AG04450 (cell line): ENCODE results near the gene ZNF70. TPM values are rescaled to one million over a fixed set of nuclear protein-coding genes. Genes with fewer than 3 reads are reported as not detected.

Source experiments
- CTCF ChIA-PET: fragments of 300-600, 350-600 bp; formaldehyde crosslinking; extraction: SDS; loops from one replicate; lab custom pipeline; 2022; ENCODE audit warnings: antibody characterized with exemption, inconsistent platforms; lab: Charles Lee
- POLR2A ChIA-PET: fragments of 350-600 bp; formaldehyde crosslinking; extraction: SDS; loops from one replicate; lab custom pipeline; 2021; ENCODE audit warnings: antibody characterized with exemption, inconsistent platforms; lab: Yijun Ruan, JAX
- DNase-seq: peaks from one replicate; pipeline ENCODE4 v3.0.0-alpha.2; 2011; ENCODE audit warnings: low read depth, low spot score
- H3K27ac ChIP-seq: one replicate; pipeline ENCODE4 v1.5.1; 2012; ENCODE audit warnings: low read depth, low read length, control low read depth
- H3K27me3 ChIP-seq: one replicate; pipeline ENCODE4 v1.6.0; 2012; ENCODE audit warnings: low read length; ENCODE audit not compliant: control insufficient read depth, insufficient read depth
- H3K4me3 ChIP-seq: 2 replicates; pipeline ENCODE4 v1.5.1; 2011; ENCODE audit warnings: mild to moderate bottlenecking, low read depth, low read length, control low read depth
- H3K9me3 ChIP-seq: 2 replicates; pipeline ENCODE4 v1.5.1; 2012; ENCODE audit warnings: low read length; ENCODE audit not compliant: control insufficient read depth, insufficient read depth
- polyA plus RNA-seq: library from polyadenylated mRNA; depleted of rRNA; stranded (reverse); fragments of >200 nt; gene quantifications from 2 replicates; pipeline ENCODE4 v1.2.3, GENCODE V29; 2011
- TF ChIP-seq, protein P1 (sequence below): IDR thresholded peaks from 2 replicates; pipeline ENCODE4 v1.5.1; 2011; ENCODE audit warnings: low read depth, low read length, control low read depth, inconsistent platforms

ZNF70 gene
- polyA plus RNA-seq, 1 experiment: 1.6 TPM

GRCh38 chr22:23693979-23694680 is 56.8 kb downstream of the ZNF70 start:
- no peak overlapping the region for H3K4me3 ChIP-seq
- ChIA-PET CTCF (interaction anchor here (1.2 kb wide), 1 partner anchor 103 kb away, joined by 3 read pairs; no protein-coding TSS in a partner anchor), POLR2A (no interaction called here)
- DNase-seq: no peak
- H3K27ac ChIP-seq: no peak overlapping the region
- H3K9me3 ChIP-seq: no peaks in the 10 kb centered on the region; the same call in 1 of the 2 replicates
- no peaks in the 10 kb centered on the region for H3K27me3 ChIP-seq
- TF ChIP-seq, protein P1, sequence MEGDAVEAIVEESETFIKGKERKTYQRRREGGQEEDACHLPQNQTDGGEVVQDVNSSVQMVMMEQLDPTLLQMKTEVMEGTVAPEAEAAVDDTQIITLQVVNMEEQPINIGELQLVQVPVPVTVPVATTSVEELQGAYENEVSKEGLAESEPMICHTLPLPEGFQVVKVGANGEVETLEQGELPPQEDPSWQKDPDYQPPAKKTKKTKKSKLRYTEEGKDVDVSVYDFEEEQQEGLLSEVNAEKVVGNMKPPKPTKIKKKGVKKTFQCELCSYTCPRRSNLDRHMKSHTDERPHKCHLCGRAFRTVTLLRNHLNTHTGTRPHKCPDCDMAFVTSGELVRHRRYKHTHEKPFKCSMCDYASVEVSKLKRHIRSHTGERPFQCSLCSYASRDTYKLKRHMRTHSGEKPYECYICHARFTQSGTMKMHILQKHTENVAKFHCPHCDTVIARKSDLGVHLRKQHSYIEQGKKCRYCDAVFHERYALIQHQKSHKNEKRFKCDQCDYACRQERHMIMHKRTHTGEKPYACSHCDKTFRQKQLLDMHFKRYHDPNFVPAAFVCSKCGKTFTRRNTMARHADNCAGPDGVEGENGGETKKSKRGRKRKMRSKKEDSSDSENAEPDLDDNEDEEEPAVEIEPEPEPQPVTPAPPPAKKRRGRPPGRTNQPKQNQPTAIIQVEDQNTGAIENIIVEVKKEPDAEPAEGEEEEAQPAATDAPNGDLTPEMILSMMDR: no peak

GRCh38 chr22:23692598-23693291 is 58.2 kb downstream of the ZNF70 start:
- ChIA-PET CTCF (no interaction called here), POLR2A (no interaction called here)
- DNase-seq: no peak
- no peaks in the 10 kb centered on the region for H3K27me3 ChIP-seq
- H3K9me3 ChIP-seq: no peaks in the 10 kb centered on the region; the same call in 1 of the 2 replicates
- no peak overlapping the region for H3K27ac ChIP-seq
- TF ChIP-seq, protein P1: no peak
- no peak overlapping the region for H3K4me3 ChIP-seq

DNA sequence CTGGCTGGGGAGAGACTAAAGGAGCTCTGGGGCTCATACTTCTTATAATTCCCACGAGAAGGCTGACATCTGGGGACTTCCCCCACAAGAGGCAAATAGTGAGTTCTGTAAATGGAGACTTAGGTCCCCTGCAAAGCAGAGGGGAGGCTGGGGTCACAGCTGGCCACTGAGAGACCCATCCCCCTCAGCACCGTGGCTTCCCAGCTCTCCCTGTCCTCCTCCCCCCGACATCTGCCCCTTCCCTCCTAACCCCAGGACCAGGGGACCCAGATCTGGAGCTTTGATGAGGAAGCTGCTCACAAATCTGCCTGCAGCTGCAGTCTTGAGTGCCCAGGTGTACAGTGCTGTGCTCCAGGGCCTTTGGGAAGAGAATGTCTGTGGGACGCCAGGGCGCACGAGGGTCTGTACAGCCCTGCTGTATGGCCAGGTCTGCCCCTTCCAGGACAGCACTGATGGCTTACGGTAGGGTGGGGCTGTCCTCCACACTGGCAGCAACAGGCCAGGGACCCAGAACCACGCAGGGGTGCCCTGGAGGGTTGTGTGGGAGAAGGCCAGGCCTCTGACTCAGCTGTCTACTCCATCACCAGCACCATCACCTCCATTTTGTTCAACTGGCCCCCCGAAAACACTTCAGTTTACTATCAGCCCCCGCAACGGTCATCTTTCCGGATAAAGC is 59.0 kb downstream of the ZNF70 start:
- TF ChIP-seq, protein P1: no peak
- DNase-seq: no peak
- H3K9me3 ChIP-seq: no peaks in the 10 kb centered on the region; the same call in 1 of the 2 replicates
- H3K27me3 ChIP-seq: no peaks in the 10 kb centered on the region
- no peak overlapping the region for H3K27ac ChIP-seq
- H3K4me3 ChIP-seq: no peak overlapping the region
- ChIA-PET POLR2A (no interaction called here), CTCF (no interaction called here)

GRCh38 chr22:23690713-23691112 is 60.2 kb downstream of the ZNF70 start, which contains the start of gene RGL4:
Gene RGL4, plus strand, starts transcription at chr22:23691013. Its CDS starts 1,018 bp downstream, at chr22:23692031.
- Histone ChIP-seq H3K27ac (no peak within 1 kb of the TSS), H3K4me3 (no peak within 1 kb of the TSS), H3K9me3 (no peaks in the 10 kb centered on the region; the same call in 1 of the 2 replicates), H3K27me3 (no peaks in the 10 kb centered on the region)
- TF ChIP-seq, protein P1: no peak
- POLR2A ChIA-PET: no interaction called here
- no peak for DNase-seq
- CTCF ChIA-PET: no interaction called here
